GM06990 (cell line): ENCODE measurements around the gene HCN2.

Source experiments
- DNase-seq: peaks from one replicate; pipeline ENCODE4 v3.0.0-alpha.2; 2011; ENCODE audit not compliant: insufficient read length; ENCODE audit errors: extremely low read depth
- H3K27me3 ChIP-seq: replicated peaks from 2 replicates; pipeline ENCODE4 v1.6.0; 2011; ENCODE audit warnings: low read length; ENCODE audit not compliant: control insufficient read depth, insufficient read depth
- H3K36me3 ChIP-seq: 2 replicates; pipeline ENCODE4 v1.5.1; 2011; ENCODE audit warnings: low read length; ENCODE audit not compliant: control insufficient read depth, insufficient read depth
- H3K4me3 ChIP-seq: replicated peaks from 2 replicates; pipeline ENCODE4 v1.5.1; 2011; ENCODE audit warnings: low read depth, mild to moderate bottlenecking, control low read depth, low read length
- TF ChIP-seq, protein P1 (sequence below): IDR thresholded peaks from 2 replicates; pipeline ENCODE4 v1.5.1; 2011; ENCODE audit warnings: low read length, control low read depth, mild to moderate bottlenecking, inconsistent platforms; ENCODE audit not compliant: insufficient read depth, poor library complexity, severe bottlenecking

The HCN2 gene

DNA sequence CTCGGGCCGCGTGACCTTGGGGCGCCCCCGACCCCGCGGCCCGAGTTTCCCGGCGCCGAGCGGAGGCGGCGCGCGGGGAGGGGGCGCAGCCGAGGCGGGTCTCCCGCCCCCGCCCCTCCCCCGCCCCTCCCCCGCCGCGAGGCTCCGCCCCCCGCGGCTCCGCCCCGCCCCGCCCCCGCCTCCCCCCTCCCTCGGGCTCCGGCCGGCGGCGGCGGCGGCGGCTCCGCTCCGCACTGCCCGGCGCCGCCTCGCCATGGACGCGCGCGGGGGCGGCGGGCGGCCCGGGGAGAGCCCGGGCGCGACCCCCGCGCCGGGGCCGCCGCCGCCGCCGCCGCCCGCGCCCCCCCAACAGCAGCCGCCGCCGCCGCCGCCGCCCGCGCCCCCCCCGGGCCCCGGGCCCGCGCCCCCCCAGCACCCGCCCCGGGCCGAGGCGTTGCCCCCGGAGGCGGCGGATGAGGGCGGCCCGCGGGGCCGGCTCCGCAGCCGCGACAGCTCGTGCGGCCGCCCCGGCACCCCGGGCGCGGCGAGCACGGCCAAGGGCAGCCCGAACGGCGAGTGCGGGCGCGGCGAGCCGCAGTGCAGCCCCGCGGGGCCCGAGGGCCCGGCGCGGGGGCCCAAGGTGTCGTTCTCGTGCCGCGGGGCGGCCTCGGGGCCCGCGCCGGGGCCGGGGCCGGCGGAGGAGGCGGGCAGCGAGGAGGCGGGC is at the start of gene HCN2:
TSS of gene HCN2 (plus strand) at position 189 of the 703 bp plus-strand sequence. CDS start at position 254, 65 bp downstream.
- Histone ChIP-seq H3K27me3 (no peaks in the 10 kb centered on the region; the same call in 1 of the 2 replicates), H3K36me3 (no peaks in the 10 kb centered on the region), H3K4me3 (no peak within 1 kb of the TSS)
- DNase-seq, result no peak
- TF ChIP-seq, protein P1, sequence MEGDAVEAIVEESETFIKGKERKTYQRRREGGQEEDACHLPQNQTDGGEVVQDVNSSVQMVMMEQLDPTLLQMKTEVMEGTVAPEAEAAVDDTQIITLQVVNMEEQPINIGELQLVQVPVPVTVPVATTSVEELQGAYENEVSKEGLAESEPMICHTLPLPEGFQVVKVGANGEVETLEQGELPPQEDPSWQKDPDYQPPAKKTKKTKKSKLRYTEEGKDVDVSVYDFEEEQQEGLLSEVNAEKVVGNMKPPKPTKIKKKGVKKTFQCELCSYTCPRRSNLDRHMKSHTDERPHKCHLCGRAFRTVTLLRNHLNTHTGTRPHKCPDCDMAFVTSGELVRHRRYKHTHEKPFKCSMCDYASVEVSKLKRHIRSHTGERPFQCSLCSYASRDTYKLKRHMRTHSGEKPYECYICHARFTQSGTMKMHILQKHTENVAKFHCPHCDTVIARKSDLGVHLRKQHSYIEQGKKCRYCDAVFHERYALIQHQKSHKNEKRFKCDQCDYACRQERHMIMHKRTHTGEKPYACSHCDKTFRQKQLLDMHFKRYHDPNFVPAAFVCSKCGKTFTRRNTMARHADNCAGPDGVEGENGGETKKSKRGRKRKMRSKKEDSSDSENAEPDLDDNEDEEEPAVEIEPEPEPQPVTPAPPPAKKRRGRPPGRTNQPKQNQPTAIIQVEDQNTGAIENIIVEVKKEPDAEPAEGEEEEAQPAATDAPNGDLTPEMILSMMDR, result no peak

DNA sequence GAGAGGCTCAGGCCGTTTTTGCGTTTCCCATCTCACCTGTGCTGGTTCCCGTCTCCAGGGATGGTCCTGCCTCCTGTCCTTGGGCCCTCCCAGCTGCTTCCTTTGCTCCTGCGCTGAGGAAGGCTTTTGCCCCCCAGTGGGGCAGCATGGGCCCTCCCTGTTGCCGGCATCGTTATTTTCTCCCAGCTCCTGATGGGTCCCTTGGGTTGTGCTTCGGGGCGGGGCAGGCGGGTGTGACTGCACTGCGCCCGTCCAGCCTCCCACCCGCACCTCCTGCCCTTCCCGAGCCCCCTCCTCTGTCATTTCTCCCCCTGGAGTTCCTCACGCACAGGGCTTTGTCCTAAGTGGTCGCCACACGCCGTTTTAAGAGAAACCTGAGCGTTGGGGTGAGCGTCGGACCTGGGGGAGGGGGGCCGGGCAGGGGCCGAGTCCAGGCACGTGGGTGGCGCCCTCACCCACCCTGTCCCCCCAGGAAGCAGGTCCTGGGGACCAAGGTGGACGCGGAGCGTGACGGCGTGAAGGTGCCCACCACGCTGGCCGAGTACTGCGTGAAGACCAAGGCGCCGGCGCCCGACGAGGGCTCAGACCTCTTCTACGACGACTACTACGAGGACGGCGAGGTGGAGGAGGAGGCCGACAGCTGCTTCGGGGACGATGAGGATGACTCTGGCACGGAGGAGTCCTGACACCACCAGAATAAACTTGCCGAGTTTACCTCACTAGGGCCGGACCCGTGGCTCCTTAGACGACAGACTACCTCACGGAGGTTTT is 48.6 kb upstream of the HCN2 start:
- peaks cover 13% of the 10 kb centered on the region for H3K36me3 ChIP-seq
- DNase-seq, result no peak
- TF ChIP-seq, protein P1, result no peak

DNA sequence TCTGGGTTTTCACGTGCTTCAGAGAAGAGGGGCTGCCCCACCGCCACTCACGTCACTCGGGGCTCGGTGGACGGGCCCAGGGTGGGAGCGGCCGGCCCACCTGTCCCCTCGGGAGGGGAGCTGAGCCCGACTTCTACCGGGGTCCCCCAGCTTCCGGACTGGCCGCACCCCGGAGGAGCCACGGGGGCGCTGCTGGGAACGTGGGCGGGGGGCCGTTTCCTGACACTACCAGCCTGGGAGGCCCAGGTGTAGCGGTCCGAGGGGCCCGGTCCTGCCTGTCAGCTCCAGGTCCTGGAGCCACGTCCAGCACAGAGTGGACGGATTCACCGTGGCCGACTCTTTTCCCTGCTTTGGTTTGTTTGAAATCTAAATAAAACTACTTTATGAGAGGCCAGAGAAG is 48.0 kb upstream of the HCN2 start:
- no peak overlapping the region for H3K4me3 ChIP-seq
- TF ChIP-seq, protein P1, result no peak
- no peak for DNase-seq
- H3K27me3 ChIP-seq, result no peaks in the 10 kb centered on the region
- H3K36me3 ChIP-seq, result peaks cover 9% of the 10 kb centered on the region

More for the DNA sequence above, 48.6 kb upstream of the HCN2 start:
- H3K27me3 ChIP-seq, result no peaks in the 10 kb centered on the region
- no peak overlapping the region for H3K4me3 ChIP-seq

DNA sequence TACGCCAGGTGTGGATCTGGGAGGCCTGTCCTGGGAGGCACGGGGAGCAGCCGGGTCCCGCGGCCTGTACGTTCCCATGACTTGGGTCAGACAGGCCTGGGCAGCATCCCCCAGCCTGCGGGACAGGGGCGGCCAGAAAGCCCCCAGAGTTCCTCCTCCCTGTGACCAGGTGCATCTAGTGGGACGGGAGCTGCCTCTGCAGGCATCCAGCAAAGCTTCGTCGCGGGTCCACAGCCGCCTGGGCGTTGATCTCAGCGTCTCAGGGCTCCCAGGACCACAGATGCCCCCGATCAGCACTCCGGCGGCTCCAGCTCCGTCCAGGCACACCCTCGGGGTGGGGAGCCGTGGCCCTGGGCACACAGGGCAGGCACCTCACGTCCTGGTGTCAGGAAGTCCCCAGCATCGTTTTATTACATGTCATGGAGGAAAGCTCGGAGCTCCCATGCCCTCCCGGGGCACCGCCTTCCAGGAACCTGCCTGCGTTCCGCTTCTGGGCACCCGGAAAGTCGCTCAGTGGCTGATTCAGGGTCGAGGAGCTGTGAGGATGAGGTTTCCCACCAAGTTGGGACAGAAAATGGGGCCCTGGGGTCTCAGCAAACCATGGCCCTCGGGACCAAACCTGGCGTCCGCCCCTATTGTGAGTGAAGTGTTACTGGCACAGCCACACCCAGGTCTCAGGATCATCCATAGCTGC is 47.4 kb upstream of the HCN2 start:
- no peak for DNase-seq
- no peak overlapping the region for H3K4me3 ChIP-seq
- TF ChIP-seq, protein P1, result no peak
- no peaks in the 10 kb centered on the region for H3K27me3 ChIP-seq
- peaks cover 8% of the 10 kb centered on the region for H3K36me3 ChIP-seq

DNA sequence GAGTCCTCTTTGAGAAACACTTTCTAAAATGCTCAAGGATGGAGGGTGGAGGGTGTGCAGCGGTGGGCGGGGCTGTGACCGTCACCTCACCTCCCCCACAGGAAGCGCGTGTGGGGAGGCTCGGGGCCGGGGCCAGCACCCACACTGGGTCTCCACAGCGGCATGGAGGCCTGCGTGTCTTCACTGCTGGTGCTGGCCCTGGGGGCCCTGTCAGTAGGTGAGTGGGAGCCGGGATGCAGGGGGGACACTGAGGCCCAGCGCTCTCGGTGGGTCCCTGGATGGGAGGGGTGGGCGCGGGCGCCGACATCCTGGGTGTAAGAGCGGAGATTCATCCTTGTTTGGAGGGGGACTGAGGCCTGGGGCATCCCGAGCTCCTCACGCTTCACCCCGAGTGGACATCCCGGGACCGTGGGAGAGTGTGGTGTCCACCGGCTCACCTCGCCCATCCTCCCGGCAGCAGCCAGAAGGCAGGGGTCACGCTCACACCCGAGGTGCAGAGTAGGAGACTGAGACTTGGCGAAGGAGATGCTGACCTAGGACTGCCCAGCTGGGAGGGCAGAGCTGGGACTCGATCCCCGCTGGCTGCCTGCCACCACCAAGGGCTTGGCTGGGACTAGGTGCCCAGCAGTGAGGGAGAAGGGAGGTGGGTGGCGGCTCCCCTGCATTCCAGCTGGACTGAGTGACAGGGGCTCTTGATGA is 45.6 kb upstream of the HCN2 start, which contains the start of gene GZMM:
TSS of gene GZMM (plus strand) at position 144 of the 699 bp plus-strand sequence. CDS start at position 163, 19 bp downstream.
- TF ChIP-seq, protein P1, result no peak
- Histone ChIP-seq H3K36me3 (peaks cover 6% of the 10 kb centered on the region; the same call in 1 of the 2 replicates), H3K4me3 (no peak within 1 kb of the TSS), H3K27me3 (no peaks in the 10 kb centered on the region)
- DNase-seq, result no peak
